NCI-H524 treated with DMSO at 0.1 percent for 48 hours (cell line): Measurements from ENCODE around the gene TMEM117.
A peak's percentile ranks its signal among the peaks of the same experiment; 100 is the strongest.
"Not testable (repeated sequence)": the region's sequence is repeated elsewhere in the genome, so short reads cannot be mapped to it uniquely, and the experiment has no call there.

Experiments
- DNase-seq: peaks from one replicate; lab custom pipeline; 2025; lab: John Stamatoyannopoulos, UW

Gene TMEM117

GRCh38 chr12:44299524-44299923 lies 463.6 kb downstream of the TMEM117 start:
- DNase-seq: no peak

- DNase-seq: no peak
Observed at GRCh38 chr12:44307506-44308168, 471.8 kb downstream of the TMEM117 start.

- DNase-seq: no peak
Observed at GRCh38 chr12:44313188-44313587, 477.3 kb downstream of the TMEM117 start.

GRCh38 chr12:44314007-44314500 lies 478.2 kb downstream of the TMEM117 start:
- no peak for DNase-seq

- DNase-seq: peak; percentile 17
Observed at GRCh38 chr12:44317651-44318126, 481.8 kb downstream of the TMEM117 start.

GRCh38 chr12:44331269-44331668 lies 495.4 kb downstream of the TMEM117 start:
- DNase-seq: no peak

GRCh38 chr12:44334347-44334746 lies 498.5 kb downstream of the TMEM117 start:
- DNase-seq: no peak

- no peak for DNase-seq
Observed at GRCh38 chr12:44335030-44335429, 499.1 kb downstream of the TMEM117 start.

GRCh38 chr12:44336577-44336976 lies 500.7 kb downstream of the TMEM117 start:
- no peak for DNase-seq

GRCh38 chr12:44342371-44342770 lies 506.5 kb downstream of the TMEM117 start:
- no peak for DNase-seq

GRCh38 chr12:44347145-44347544 lies 511.3 kb downstream of the TMEM117 start:
- no peak for DNase-seq

GRCh38 chr12:44357494-44357893 lies 521.6 kb downstream of the TMEM117 start:
- no peak for DNase-seq

- DNase-seq: no peak
Observed at GRCh38 chr12:44358636-44359035, 522.8 kb downstream of the TMEM117 start.

- no peak for DNase-seq
Observed at GRCh38 chr12:44362947-44363346, 527.1 kb downstream of the TMEM117 start.

- no peak for DNase-seq
Observed at GRCh38 chr12:44367136-44367535, 531.3 kb downstream of the TMEM117 start.

GRCh38 chr12:44367916-44368315 lies 532.0 kb downstream of the TMEM117 start:
- DNase-seq: no peak

GRCh38 chr12:44369998-44370397 lies 534.1 kb downstream of the TMEM117 start:
- no peak for DNase-seq

- no peak for DNase-seq
Observed at GRCh38 chr12:44370982-44371381, 535.1 kb downstream of the TMEM117 start.

- no peak for DNase-seq
Observed at GRCh38 chr12:44372259-44372658, 536.4 kb downstream of the TMEM117 start.

- DNase-seq: no peak
Observed at GRCh38 chr12:44375694-44376093, 539.8 kb downstream of the TMEM117 start.

GRCh38 chr12:44377443-44378187 lies 541.7 kb downstream of the TMEM117 start:
- peak; percentile 84 for DNase-seq

- not testable (repeated sequence) for DNase-seq
Observed at GRCh38 chr12:44379113-44379512, 543.2 kb downstream of the TMEM117 start.

- DNase-seq: no peak
Observed at GRCh38 chr12:44379831-44380230, 544.0 kb downstream of the TMEM117 start.
